ENCODE results near the gene NAP1L4. TPM values are rescaled to one million over a fixed set of nuclear protein-coding genes. Genes with fewer than 3 reads are reported as not detected.

The NAP1L4 gene
- total RNA-seq, 2 donors from 2014 or later = 198 to 206 TPM

GRCh38 chr11:3001496-3001895 is 9.4 kb upstream of the NAP1L4 start:
- no peak overlapping the region for H3K27ac ChIP-seq (ENCODE audit: low read depth, low read length)
- Mint-ChIP-seq H3K27me3 (ENCODE audit: insufficient read depth) (no peaks in the 10 kb centered on the region), H3K27ac (no peak overlapping the region), H3K4me1 (peaks cover 7% of the 10 kb centered on the region), H3K4me3 (no peak overlapping the region), H3K9me3 (no peaks in the 10 kb centered on the region), H3K36me3 (ENCODE audit: low read depth) (peaks cover 52% of the 10 kb centered on the region)
- no peaks in the 10 kb centered on the region for H3K9me3 ChIP-seq (ENCODE audit: control insufficient read depth, low read length)
- no peak overlapping the region for H3K4me3 ChIP-seq (ENCODE audit: low read length)
- no peak for DNase-seq
- no peak overlapping the region for H3K9ac ChIP-seq (ENCODE audit: extremely low read depth, low read length, poor library complexity, severe bottlenecking)
- no peaks in the 10 kb centered on the region for H3K4me1 ChIP-seq (ENCODE audit: control insufficient read depth, insufficient read depth, low read length)
- H3K36me3 ChIP-seq (ENCODE audit: control insufficient read depth, insufficient read depth, low read length) = peaks cover 56% of the 10 kb centered on the region
- H3K27me3 ChIP-seq (ENCODE audit: control insufficient read depth, insufficient read depth, low read length, poor library complexity, severe bottlenecking) = no peaks in the 10 kb centered on the region
- 87 to 97% methylated on average over 6 of the region's 6 CpGs for WGBS, 2 experiments (ENCODE audit: insufficient coverage in 1 of 2, insufficient read length in 1 of 2)
- TF ChIP-seq, protein P1, sequence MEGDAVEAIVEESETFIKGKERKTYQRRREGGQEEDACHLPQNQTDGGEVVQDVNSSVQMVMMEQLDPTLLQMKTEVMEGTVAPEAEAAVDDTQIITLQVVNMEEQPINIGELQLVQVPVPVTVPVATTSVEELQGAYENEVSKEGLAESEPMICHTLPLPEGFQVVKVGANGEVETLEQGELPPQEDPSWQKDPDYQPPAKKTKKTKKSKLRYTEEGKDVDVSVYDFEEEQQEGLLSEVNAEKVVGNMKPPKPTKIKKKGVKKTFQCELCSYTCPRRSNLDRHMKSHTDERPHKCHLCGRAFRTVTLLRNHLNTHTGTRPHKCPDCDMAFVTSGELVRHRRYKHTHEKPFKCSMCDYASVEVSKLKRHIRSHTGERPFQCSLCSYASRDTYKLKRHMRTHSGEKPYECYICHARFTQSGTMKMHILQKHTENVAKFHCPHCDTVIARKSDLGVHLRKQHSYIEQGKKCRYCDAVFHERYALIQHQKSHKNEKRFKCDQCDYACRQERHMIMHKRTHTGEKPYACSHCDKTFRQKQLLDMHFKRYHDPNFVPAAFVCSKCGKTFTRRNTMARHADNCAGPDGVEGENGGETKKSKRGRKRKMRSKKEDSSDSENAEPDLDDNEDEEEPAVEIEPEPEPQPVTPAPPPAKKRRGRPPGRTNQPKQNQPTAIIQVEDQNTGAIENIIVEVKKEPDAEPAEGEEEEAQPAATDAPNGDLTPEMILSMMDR (conservative IDR thresholded peaks at IDR 0.05) = no peak

DNA sequence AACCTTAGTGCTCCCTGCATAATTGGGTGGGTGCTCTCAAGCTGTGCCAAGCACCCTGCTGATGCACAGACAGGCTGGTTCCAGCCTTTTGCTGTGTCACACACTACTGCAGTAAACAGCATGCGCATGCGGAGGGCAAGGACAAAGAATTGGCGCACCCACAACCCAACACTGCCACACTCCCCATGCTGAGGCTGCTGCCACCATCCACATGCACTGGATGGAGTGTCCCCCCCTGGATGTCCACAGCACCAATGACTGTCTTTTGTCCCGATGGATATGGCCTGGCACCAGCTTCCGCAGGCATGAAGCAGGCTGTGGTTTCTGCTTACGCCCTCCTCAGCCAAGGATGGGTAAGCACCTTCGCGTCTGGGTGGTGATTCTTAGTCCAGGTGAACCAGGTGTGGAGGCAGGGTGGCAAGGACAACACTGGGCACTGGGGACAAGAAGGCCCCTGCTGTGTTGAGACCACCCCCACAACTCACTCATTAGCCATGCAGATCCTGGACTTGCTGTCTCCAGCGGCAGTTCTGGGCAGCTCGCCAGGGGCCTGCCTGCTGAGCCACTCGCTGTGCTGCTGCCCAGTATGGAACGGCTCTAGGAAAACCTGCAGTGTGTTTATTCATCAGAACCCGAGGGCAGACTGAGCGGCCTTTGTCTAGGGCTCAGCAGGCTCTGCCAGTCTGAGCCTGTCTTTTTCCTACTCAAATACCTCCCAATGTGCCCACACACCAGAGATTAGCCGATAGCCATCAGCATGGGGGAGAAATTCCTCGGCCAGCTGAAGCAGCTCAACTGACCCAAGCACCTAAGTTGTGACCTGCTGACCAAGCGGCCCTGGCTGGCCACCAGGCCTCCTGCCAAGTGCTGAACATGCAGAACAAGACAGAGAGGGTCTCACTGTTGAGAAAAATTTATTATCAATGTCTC is 8.2 kb upstream of the NAP1L4 start:
- H3K9me3 Mint-ChIP-seq = no peaks in the 10 kb centered on the region
- Histone ChIP-seq H3K4me3 (ENCODE audit: low read length) (no peak overlapping the region), H3K9me3 (ENCODE audit: control insufficient read depth, low read length) (no peaks in the 10 kb centered on the region), H3K27me3 (ENCODE audit: control insufficient read depth, insufficient read depth, low read length, poor library complexity, severe bottlenecking) (no peaks in the 10 kb centered on the region), H3K36me3 (ENCODE audit: control insufficient read depth, insufficient read depth, low read length) (peaks cover 48% of the 10 kb centered on the region), H3K4me1 (ENCODE audit: control insufficient read depth, insufficient read depth, low read length) (no peaks in the 10 kb centered on the region), H3K27ac (ENCODE audit: low read depth, low read length) (no peak overlapping the region), H3K9ac (ENCODE audit: extremely low read depth, low read length, poor library complexity, severe bottlenecking) (no peak overlapping the region)
- no peaks in the 10 kb centered on the region for H3K27me3 Mint-ChIP-seq (ENCODE audit: insufficient read depth)
- TF ChIP-seq, protein P1 (conservative IDR thresholded peaks at IDR 0.05) = no peak
- DNase-seq = no peak
- peaks cover 7% of the 10 kb centered on the region for H3K4me1 Mint-ChIP-seq
- H3K27ac Mint-ChIP-seq = peak overlapping the region; percentile 49
- H3K4me3 Mint-ChIP-seq = no peak overlapping the region
- 89 to 93% methylated on average over 11 to 17 of the region's 17 CpGs for WGBS, 2 experiments (ENCODE audit: insufficient coverage in 1 of 2, insufficient read length in 1 of 2)
- peaks cover 46% of the 10 kb centered on the region for H3K36me3 Mint-ChIP-seq (ENCODE audit: low read depth)

DNA sequence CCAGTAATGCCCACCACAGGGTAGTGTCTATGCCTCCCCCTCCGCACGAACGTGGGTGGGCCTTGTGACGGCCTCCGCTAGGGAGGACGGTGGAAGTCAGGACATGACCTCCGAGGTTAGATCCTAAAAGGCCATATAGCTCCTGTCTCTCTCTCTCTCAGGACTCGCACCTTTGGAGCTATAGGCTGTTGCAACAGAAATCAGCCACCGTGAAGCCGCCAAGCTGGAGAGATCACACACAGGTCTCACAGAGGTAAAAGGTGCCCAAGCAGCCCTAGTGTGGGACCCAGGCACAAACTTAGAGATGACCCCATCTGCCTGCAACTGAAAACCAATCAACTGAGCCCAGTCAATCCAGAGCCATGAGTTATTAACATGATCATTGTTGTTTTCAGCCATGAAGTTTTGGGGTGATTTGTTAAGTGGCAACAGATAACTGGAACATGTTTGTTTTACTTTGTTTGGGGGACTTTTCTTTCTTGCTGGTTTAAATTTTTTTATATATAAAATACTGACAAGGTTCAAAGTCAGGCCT is 7.4 kb upstream of the NAP1L4 start:
- H3K36me3 Mint-ChIP-seq (ENCODE audit: low read depth) = peaks cover 42% of the 10 kb centered on the region
- TF ChIP-seq, protein P1 (conservative IDR thresholded peaks at IDR 0.05) = no peak
- Histone ChIP-seq H3K27me3 (ENCODE audit: control insufficient read depth, insufficient read depth, low read length, poor library complexity, severe bottlenecking) (no peaks in the 10 kb centered on the region), H3K4me3 (ENCODE audit: low read length) (no peak overlapping the region), H3K4me1 (ENCODE audit: control insufficient read depth, insufficient read depth, low read length) (no peaks in the 10 kb centered on the region), H3K9me3 (ENCODE audit: control insufficient read depth, low read length) (no peaks in the 10 kb centered on the region), H3K36me3 (ENCODE audit: control insufficient read depth, insufficient read depth, low read length) (peaks cover 43% of the 10 kb centered on the region), H3K9ac (ENCODE audit: extremely low read depth, low read length, poor library complexity, severe bottlenecking) (no peak overlapping the region), H3K27ac (ENCODE audit: low read depth, low read length) (no peak overlapping the region)
- no peaks in the 10 kb centered on the region for H3K27me3 Mint-ChIP-seq (ENCODE audit: insufficient read depth)
- no peak overlapping the region for H3K27ac Mint-ChIP-seq
- peaks cover 7% of the 10 kb centered on the region for H3K4me1 Mint-ChIP-seq
- H3K9me3 Mint-ChIP-seq = no peaks in the 10 kb centered on the region
- DNase-seq = no peak
- H3K4me3 Mint-ChIP-seq = no peak overlapping the region
- 95 to 97% methylated on average over 6 to 10 of the region's 10 CpGs for WGBS, 2 experiments (ENCODE audit: insufficient coverage in 1 of 2, insufficient read length in 1 of 2)
